Osteoblast (primary cell): ENCODE data around the gene CPHXL. TPM values are rescaled to one million over a fixed set of nuclear protein-coding genes. Genes with fewer than 3 reads are reported as not detected.

Experiments
- DNase-seq: peaks from one replicate; pipeline ENCODE4 v3.0.0; 2011; ENCODE audit warnings: low spot score, mixed read lengths; ENCODE audit not compliant: insufficient read length; ENCODE audit errors: missing footprints
- H2AFZ ChIP-seq: 2 replicates; pipeline ENCODE4 v1.6.0; 2011; ENCODE audit warnings: mild to moderate bottlenecking, low read length
- H3K27ac ChIP-seq: 2 replicates; pipeline ENCODE4 v1.5.1; 2011; ENCODE audit warnings: mild to moderate bottlenecking, low read depth, low read length, moderate library complexity
- H3K27me3 ChIP-seq: 2 replicates; pipeline ENCODE4 v1.6.0; 2012; ENCODE audit warnings: mild to moderate bottlenecking, control low read depth, inconsistent platforms, low read length, moderate library complexity; ENCODE audit not compliant: insufficient read depth
- H3K36me3 ChIP-seq: 2 replicates; pipeline ENCODE4 v1.5.1; 2011; ENCODE audit warnings: mild to moderate bottlenecking, low read length, control low read depth, moderate library complexity; ENCODE audit not compliant: insufficient read depth
- H3K4me1 ChIP-seq: 2 replicates; pipeline ENCODE4 v1.5.1; 2011; ENCODE audit warnings: mild to moderate bottlenecking, low read length, control low read depth, moderate library complexity; ENCODE audit not compliant: insufficient read depth
- H3K4me2 ChIP-seq: 2 replicates; pipeline ENCODE4 v1.6.0; 2011; ENCODE audit warnings: mild to moderate bottlenecking, low read length; ENCODE audit not compliant: insufficient read depth
- H3K4me3 ChIP-seq: fragments of 200-600 bp; sonication (generic); 3 replicates; pipeline ENCODE4 v1.5.1; 2012; ENCODE audit warnings: mild to moderate bottlenecking, low read length, inconsistent platforms; ENCODE audit not compliant: insufficient read depth
- H3K79me2 ChIP-seq: 2 replicates; pipeline ENCODE4 v1.6.0; 2012; ENCODE audit warnings: mild to moderate bottlenecking, low read length, control low read depth, inconsistent platforms; ENCODE audit not compliant: insufficient read depth
- H3K9me3 ChIP-seq: 2 replicates; pipeline ENCODE4 v1.5.1; 2011; ENCODE audit warnings: low read depth, low read length, control low read depth
- H4K20me1 ChIP-seq: 2 replicates; pipeline ENCODE4 v1.6.0; 2012; ENCODE audit warnings: mild to moderate bottlenecking, low read length, control low read depth; ENCODE audit not compliant: insufficient read depth
- total RNA-seq: library from RNA; depleted of rRNA; stranded (reverse); fragments of >200 nt; gene quantifications from 2 replicates; pipeline ENCODE4 v1.2.3, GENCODE V29; 2012
- TF ChIP-seq, protein P1 (sequence below): IDR thresholded peaks from 2 replicates; pipeline ENCODE4 v1.5.1; 2011; ENCODE audit warnings: mild to moderate bottlenecking, low read depth, low read length, moderate library complexity; ENCODE audit errors: extremely low read depth

Gene CPHXL
- total RNA-seq, 1 donor = not detected

DNA sequence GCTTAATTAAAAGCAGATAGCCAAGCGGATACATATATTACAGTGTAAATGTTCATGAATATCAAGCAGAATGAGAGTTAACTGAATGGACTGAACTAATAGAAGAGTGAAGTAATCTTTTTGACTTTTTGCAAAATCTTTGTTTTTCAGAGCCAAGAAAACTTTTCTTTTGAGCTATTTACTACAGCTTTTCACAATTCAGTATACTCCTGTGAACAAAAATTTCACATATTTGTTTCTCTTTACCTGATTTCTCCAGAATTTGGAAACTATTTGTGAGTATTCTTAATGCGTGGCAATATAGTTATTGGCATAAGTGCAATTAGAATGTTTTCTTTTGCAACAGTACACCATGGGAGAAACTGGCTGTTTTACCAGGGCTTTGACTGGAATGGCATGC, 15.9 kb downstream of the CPHXL start:
- no peaks in the 10 kb centered on the region for H3K79me2 ChIP-seq
- no peaks in the 10 kb centered on the region for H3K36me3 ChIP-seq
- no peak overlapping the region for H3K4me3 ChIP-seq
- H3K27ac ChIP-seq = no peak overlapping the region
- TF ChIP-seq, protein P1, sequence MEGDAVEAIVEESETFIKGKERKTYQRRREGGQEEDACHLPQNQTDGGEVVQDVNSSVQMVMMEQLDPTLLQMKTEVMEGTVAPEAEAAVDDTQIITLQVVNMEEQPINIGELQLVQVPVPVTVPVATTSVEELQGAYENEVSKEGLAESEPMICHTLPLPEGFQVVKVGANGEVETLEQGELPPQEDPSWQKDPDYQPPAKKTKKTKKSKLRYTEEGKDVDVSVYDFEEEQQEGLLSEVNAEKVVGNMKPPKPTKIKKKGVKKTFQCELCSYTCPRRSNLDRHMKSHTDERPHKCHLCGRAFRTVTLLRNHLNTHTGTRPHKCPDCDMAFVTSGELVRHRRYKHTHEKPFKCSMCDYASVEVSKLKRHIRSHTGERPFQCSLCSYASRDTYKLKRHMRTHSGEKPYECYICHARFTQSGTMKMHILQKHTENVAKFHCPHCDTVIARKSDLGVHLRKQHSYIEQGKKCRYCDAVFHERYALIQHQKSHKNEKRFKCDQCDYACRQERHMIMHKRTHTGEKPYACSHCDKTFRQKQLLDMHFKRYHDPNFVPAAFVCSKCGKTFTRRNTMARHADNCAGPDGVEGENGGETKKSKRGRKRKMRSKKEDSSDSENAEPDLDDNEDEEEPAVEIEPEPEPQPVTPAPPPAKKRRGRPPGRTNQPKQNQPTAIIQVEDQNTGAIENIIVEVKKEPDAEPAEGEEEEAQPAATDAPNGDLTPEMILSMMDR = no peak
- no peaks in the 10 kb centered on the region for H3K9me3 ChIP-seq
- H2AFZ ChIP-seq = no peak overlapping the region
- H4K20me1 ChIP-seq = no peaks in the 10 kb centered on the region
- no peaks in the 10 kb centered on the region for H3K4me1 ChIP-seq
- no peak overlapping the region for H3K4me2 ChIP-seq
- H3K27me3 ChIP-seq = no peaks in the 10 kb centered on the region
- DNase-seq = no peak

DNA sequence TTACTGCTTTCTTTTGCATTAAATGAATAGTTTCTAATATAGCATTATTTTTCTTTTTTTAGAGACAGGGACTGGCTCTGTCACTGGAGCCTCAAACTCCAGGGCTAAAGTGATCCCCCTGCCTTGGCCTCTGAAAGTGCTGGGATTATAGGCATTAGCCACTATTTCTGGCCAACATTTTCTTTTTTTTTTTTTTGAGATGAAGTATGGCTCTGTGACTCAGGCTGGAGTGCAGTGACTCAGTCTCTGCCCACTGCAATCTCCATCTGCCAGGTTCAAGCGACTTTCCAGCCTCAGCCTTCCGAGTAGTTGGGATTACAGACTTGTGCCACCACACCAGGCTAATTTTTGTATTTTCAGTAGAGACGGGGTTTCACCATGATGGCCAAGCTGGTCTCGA, 23.0 kb downstream of the CPHXL start:
- Histone ChIP-seq H3K4me1 (no peaks in the 10 kb centered on the region), H3K27ac (no peak overlapping the region), H3K79me2 (no peaks in the 10 kb centered on the region), H3K9me3 (no peaks in the 10 kb centered on the region), H3K4me2 (no peak overlapping the region), H3K27me3 (no peaks in the 10 kb centered on the region), H4K20me1 (no peaks in the 10 kb centered on the region), H2AFZ (no peak overlapping the region), H3K4me3 (no peak overlapping the region), H3K36me3 (no peaks in the 10 kb centered on the region)
- TF ChIP-seq, protein P1 = no peak
- DNase-seq = no peak

DNA sequence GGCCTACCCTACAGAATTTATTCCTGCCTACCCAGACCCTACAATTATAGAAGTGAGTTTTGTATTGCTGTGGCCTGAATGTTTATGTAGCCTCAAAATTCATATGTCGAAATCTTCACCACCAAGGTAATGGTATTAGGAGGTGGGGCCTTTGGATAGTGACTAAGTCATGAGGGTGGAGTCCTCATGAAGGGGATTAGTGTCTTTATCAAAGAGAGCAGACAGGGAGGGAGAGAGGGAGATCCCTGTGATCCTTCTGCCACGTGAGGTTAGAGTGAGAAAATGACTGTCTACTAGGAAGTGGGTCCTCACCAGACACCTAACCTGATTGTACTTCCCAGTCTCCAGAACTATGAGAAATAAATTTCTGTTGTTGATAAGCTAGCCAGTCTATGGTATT, 24.0 kb downstream of the CPHXL start:
- DNase-seq = no peak
- no peaks in the 10 kb centered on the region for H3K36me3 ChIP-seq

DNA sequence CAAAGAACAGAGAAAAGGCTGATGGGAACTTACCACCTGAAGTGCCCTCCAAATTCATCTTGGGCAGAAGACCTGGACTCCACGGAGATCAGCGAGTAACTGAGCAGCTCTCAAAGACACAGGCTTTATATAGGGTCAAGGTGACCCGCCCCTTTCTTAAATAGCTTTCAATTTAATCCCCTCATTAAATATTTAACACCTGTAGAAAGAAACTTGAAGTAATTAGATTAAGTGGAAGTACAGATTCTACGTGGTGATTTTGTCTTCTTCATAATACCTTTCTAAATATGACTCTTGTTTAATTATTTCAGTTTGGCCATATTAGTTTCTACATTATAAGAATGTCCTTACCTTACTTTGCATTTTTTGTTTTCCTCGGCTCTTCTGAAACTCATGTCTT, 24.9 kb downstream of the CPHXL start, which contains the start of gene DUXB:
DUXB (minus strand) TSS at position 101 of the 400 bp plus-strand sequence; CDS start at position 58, 43 bp downstream.
- no peaks in the 10 kb centered on the region for H3K4me1 ChIP-seq
- DNase-seq = no peak
- H3K9me3 ChIP-seq = no peaks in the 10 kb centered on the region
- H3K27me3 ChIP-seq = no peaks in the 10 kb centered on the region
- H4K20me1 ChIP-seq = no peaks in the 10 kb centered on the region
- no peak within 1 kb of the TSS for H3K27ac ChIP-seq
- TF ChIP-seq, protein P1 = no peak
- no peak within 1 kb of the TSS for H3K4me2 ChIP-seq
- H3K36me3 ChIP-seq = no peaks in the 10 kb centered on the region
- H3K4me3 ChIP-seq = no peak within 1 kb of the TSS
- no peaks in the 10 kb centered on the region for H3K79me2 ChIP-seq
- no peak within 1 kb of the TSS for H2AFZ ChIP-seq

More for the DNA sequence above, 24.0 kb downstream of the CPHXL start:
- no peak overlapping the region for H3K4me3 ChIP-seq
- H3K27ac ChIP-seq = no peak overlapping the region
- H2AFZ ChIP-seq = no peak overlapping the region
- H3K4me2 ChIP-seq = no peak overlapping the region
- H3K4me1 ChIP-seq = no peaks in the 10 kb centered on the region
- H3K27me3 ChIP-seq = no peaks in the 10 kb centered on the region
- H3K79me2 ChIP-seq = no peaks in the 10 kb centered on the region
- TF ChIP-seq, protein P1 = no peak
- H3K9me3 ChIP-seq = no peaks in the 10 kb centered on the region
- no peaks in the 10 kb centered on the region for H4K20me1 ChIP-seq
